ENCODE measurements around the gene SLC46A2. TPM values are rescaled to one million over a fixed set of nuclear protein-coding genes. Genes with fewer than 3 reads are reported as not detected.

The SLC46A2 gene
- total RNA-seq, 3 donors from 2014 or later (not counting 1 experiment from before 2014, with no cell fraction given): 0.18 to 0.64 (median 0.23) TPM

DNA sequence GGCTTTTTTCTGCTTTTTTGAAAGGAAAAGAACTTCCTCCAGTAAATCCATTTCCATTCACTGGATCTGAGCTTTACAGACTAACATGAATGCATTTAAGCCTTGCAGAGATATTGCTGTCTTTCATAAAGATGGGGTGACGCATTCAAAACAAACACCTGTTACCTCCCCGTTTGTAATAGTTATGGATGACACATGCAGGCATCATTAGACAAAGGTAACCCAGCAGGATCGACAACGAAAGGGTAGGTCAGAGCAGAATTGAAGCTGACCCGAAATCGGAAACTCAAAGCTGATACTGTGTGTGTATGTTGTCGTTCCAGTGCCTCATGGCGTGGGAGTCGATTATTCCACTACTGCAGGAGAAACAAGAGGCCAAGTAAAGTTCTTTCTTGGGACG lies 22.2 kb downstream of the SLC46A2 start:
- peaks cover 13% of the 10 kb centered on the region for H3K4me1 ChIP-seq (ENCODE audit: control insufficient read depth, insufficient read depth, low read length)
- ATAC-seq: no peak
- no peaks in the 10 kb centered on the region for H3K27me3 ChIP-seq (ENCODE audit: control insufficient read depth, insufficient read depth, low read length)
- H3K36me3 Mint-ChIP-seq: no peaks in the 10 kb centered on the region
- H3K36me3 ChIP-seq (ENCODE audit: control insufficient read depth, insufficient read depth, low read length): peaks cover 11% of the 10 kb centered on the region
- H3K9me3 Mint-ChIP-seq: no peaks in the 10 kb centered on the region
- H3K27ac Mint-ChIP-seq: no peak overlapping the region
- TF ChIP-seq, protein P1, sequence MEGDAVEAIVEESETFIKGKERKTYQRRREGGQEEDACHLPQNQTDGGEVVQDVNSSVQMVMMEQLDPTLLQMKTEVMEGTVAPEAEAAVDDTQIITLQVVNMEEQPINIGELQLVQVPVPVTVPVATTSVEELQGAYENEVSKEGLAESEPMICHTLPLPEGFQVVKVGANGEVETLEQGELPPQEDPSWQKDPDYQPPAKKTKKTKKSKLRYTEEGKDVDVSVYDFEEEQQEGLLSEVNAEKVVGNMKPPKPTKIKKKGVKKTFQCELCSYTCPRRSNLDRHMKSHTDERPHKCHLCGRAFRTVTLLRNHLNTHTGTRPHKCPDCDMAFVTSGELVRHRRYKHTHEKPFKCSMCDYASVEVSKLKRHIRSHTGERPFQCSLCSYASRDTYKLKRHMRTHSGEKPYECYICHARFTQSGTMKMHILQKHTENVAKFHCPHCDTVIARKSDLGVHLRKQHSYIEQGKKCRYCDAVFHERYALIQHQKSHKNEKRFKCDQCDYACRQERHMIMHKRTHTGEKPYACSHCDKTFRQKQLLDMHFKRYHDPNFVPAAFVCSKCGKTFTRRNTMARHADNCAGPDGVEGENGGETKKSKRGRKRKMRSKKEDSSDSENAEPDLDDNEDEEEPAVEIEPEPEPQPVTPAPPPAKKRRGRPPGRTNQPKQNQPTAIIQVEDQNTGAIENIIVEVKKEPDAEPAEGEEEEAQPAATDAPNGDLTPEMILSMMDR (IDR thresholded peaks at IDR 0.05): no peak
- H3K27ac ChIP-seq (ENCODE audit: low read length): no peak overlapping the region
- H3K27me3 Mint-ChIP-seq (ENCODE audit: low read depth in 2 of 2): no peaks in the 10 kb centered on the region
- DNase-seq: no peak
- no peak overlapping the region for H3K4me3 Mint-ChIP-seq
- no peak overlapping the region for H3K4me3 ChIP-seq (ENCODE audit: low read length)
- WGBS (ENCODE audit: insufficient coverage): 97% methylated on average over 10 of the region's 10 CpGs
- intact Hi-C loops (cut with micrococcal nuclease): no loop called here
- no peaks in the 10 kb centered on the region for H3K9me3 ChIP-seq (ENCODE audit: control insufficient read depth, insufficient read depth, low read length)
- H3K4me1 Mint-ChIP-seq: peaks cover 6 to 7% of the 10 kb centered on the region in 2 donors

DNA sequence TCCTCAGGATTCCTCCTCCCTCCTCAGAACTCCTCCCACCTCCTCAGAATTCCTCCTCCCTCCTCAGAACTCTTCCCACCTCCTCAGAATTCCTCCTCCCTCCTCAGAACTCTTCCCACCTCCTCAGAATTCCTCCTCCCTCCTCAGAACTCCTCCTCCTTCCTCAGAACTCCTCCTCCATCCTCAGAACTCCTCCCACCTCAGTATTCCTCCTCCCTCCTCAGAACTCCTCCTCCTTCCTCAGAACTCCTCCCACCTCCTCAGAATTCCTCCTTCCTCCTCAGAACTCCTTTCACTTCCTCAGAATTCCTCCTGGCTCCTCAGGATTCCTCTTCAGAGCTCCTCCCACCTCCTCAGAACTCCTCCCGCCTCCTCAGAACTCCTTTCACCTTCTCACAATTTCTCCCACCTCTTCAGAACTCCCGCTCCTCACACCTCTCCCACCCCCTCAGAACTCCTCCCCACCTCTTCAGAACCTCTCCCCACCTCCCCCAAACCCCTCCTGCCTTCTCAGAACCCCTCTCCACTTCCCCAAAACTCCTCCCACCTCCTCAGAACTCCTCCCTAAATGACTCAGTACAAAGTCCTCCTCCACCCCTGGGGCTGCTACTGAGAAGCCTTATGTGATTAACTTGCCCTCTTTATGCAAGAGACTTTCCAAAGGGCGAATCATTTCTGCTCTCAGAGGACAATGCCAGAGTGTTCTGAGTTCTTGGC lies 23.2 kb downstream of the SLC46A2 start:
- peak overlapping the region in 1 of 2 donors; percentile 31 for H3K27ac Mint-ChIP-seq
- no peaks in the 10 kb centered on the region for H3K27me3 ChIP-seq (ENCODE audit: control insufficient read depth, insufficient read depth, low read length)
- no peak overlapping the region for H3K27ac ChIP-seq (ENCODE audit: low read length)
- peaks cover 11% of the 10 kb centered on the region for H3K36me3 ChIP-seq (ENCODE audit: control insufficient read depth, insufficient read depth, low read length)
- intact Hi-C loops (cut with micrococcal nuclease): no loop called here
- H3K4me1 ChIP-seq (ENCODE audit: control insufficient read depth, insufficient read depth, low read length): peaks cover 22% of the 10 kb centered on the region
- DNase-seq: no peak
- no peaks in the 10 kb centered on the region for H3K9me3 ChIP-seq (ENCODE audit: control insufficient read depth, insufficient read depth, low read length)
- ATAC-seq: no peak
- peaks cover 11 to 17% of the 10 kb centered on the region in 2 donors for H3K4me1 Mint-ChIP-seq
- H3K36me3 Mint-ChIP-seq: no peaks in the 10 kb centered on the region
- WGBS (ENCODE audit: insufficient coverage): 53% methylated on average over 3 of the region's 3 CpGs
- H3K9me3 Mint-ChIP-seq: no peaks in the 10 kb centered on the region
- no peaks in the 10 kb centered on the region for H3K27me3 Mint-ChIP-seq (ENCODE audit: low read depth in 2 of 2)
- H3K4me3 ChIP-seq (ENCODE audit: low read length): no peak overlapping the region
- no peak overlapping the region for H3K4me3 Mint-ChIP-seq
- TF ChIP-seq, protein P1 (IDR thresholded peaks at IDR 0.05): no peak

DNA sequence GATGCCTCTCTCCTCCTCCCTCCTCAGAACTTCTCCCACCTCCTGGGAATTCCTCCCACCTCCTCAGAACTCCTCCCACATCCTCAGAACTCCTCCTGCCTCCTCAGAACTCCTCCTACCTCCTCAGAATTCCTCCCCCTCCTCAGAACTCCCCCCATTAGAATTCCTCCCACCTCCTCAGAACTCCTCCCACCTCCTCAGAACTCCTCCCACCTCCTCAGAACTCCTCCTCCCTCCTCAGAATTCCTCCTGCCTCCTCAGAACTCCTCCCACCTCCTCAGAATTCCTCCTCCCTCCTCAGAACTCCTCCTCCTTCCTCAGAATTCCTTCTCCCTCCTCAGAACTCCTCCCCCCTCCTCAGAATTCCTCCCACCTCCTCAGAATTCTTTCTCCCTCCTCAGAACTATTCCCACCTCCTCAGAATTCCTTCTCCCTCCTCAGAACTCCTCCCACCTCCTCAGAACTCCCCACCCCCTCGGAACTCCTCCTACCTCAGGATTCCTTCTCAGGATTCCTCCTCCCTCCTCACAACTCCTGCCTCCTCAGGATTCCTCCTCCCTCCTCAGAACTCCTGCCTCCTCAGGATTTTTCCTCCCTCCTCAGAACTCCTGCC lies 23.9 kb downstream of the SLC46A2 start:
- H3K27me3 Mint-ChIP-seq (ENCODE audit: low read depth in 2 of 2): no peaks in the 10 kb centered on the region
- no peak overlapping the region for H3K4me3 ChIP-seq (ENCODE audit: low read length)
- DNase-seq (no peak), ATAC-seq (no peak)
- 93% methylated on average over 1 of the region's 1 CpG for WGBS (ENCODE audit: insufficient coverage)
- peaks cover 11% of the 10 kb centered on the region for H3K36me3 ChIP-seq (ENCODE audit: control insufficient read depth, insufficient read depth, low read length)
- no peak overlapping the region for H3K4me3 Mint-ChIP-seq
- intact Hi-C loops (cut with micrococcal nuclease): no loop called here
- H3K27ac Mint-ChIP-seq: peak overlapping the region in 1 of 2 donors; percentile 31
- no peaks in the 10 kb centered on the region for H3K36me3 Mint-ChIP-seq
- no peaks in the 10 kb centered on the region for H3K9me3 ChIP-seq (ENCODE audit: control insufficient read depth, insufficient read depth, low read length)
- no peaks in the 10 kb centered on the region for H3K27me3 ChIP-seq (ENCODE audit: control insufficient read depth, insufficient read depth, low read length)
- peaks cover 15 to 24% of the 10 kb centered on the region in 2 donors for H3K4me1 Mint-ChIP-seq
- peaks cover 28% of the 10 kb centered on the region for H3K4me1 ChIP-seq (ENCODE audit: control insufficient read depth, insufficient read depth, low read length)
- no peaks in the 10 kb centered on the region for H3K9me3 Mint-ChIP-seq
- TF ChIP-seq, protein P1 (IDR thresholded peaks at IDR 0.05): no peak
- no peak overlapping the region for H3K27ac ChIP-seq (ENCODE audit: low read length)

All from natural killer cell (primary cell).